Measurements from ENCODE around the gene SPATA45. TPM values are rescaled to one million over a fixed set of nuclear protein-coding genes. Genes with fewer than 3 reads are reported as not detected.

SPATA45 gene
- total and polyA plus RNA-seq, 2 of the 8 experiments (the other 6 are each of a cell fraction or from before 2014, with no cell fraction given): 0.21 to 0.65 TPM

DNA sequence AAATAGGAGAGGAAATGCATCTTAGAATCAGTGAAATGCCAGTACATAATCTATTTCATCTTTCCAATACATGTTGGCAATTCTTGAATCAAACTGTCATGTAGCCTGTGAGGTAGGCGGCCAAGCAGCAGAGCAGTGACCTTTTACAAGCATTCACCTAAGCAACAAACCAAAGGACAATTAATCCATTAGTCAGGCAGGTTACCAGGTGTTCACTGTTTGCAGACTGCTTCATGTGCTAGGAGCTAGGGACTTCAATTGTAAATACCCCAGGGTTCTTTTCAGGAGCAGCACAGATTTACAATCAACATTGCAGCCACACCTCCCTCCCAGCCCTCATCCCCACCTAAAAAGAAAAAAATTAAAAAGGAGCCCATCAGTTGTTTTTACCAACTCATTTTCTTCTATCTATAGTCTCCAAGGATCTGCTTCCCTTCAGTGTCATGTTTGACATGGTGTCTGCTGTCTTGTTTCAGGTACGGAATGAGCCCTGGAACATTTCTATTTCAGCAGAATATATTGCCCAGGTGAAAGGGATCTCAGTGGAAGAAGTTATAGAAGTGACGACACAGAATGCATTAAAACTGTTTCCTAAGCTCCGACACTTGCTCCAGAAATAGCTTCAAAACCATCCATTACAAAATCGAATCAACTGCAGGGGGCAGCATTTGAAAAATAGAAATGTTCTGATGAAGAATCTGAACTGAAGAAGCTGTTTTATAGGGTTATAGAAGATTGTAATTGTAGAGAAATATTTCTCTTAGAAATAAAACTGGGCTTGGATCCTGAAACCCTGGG is 32.7 kb downstream of the SPATA45 start:
- peak; percentile 70 for FAIRE-seq
- no peak overlapping the region for H3K56ac ChIP-seq (replicated peaks; ENCODE audit: insufficient read length, low read depth, low read length)

More for the DNA sequence above, 32.7 kb downstream of the SPATA45 start:
- Histone ChIP-seq H3K27ac (ENCODE audit: low read depth, low read length) (no peak overlapping the region), H3K9ac (replicated peaks in 1 of 4; ENCODE audit: extremely low read depth in 1 of 4, low read depth in 3 of 4, low read length in 3 of 4) (no peak overlapping the region), H4K8ac (ENCODE audit: extremely low read depth, insufficient read depth, low read length) (no peak overlapping the region), H3K79me2 (ENCODE audit: control insufficient read depth in 1 of 2, insufficient read depth in 2 of 2, low read length in 2 of 2) (no peaks in the 10 kb centered on the region), H2BK120ac (replicated peaks; ENCODE audit: low read depth, low read length) (no peak overlapping the region), H3K23me2 (ENCODE audit: low read depth, low read length) (no peaks in the 10 kb centered on the region), H3K14ac (ENCODE audit: insufficient read length) (no peak overlapping the region), H3K18ac (ENCODE audit: extremely low read depth, low read length) (no peak overlapping the region), H2BK12ac (ENCODE audit: low read depth, low read length) (no peak overlapping the region), H3K23ac (ENCODE audit: insufficient read length) (no peak overlapping the region), H2BK15ac (ENCODE audit: low read length) (no peak overlapping the region), H3K79me1 (ENCODE audit: low read depth, low read length) (no peaks in the 10 kb centered on the region), H3K27me3 (replicated peaks in 1 of 4; ENCODE audit: control insufficient read depth in 3 of 4, extremely low read depth in 1 of 4, insufficient read depth in 3 of 4, low read length in 3 of 4) (no peaks in the 10 kb centered on the region), H2AK5ac (ENCODE audit: low read depth, low read length) (no peak overlapping the region), H3K4ac (replicated peaks; ENCODE audit: insufficient read length, low read depth, low read length) (no peak overlapping the region), H3K9me3 (ENCODE audit: insufficient read depth in 2 of 2, low read depth in 1 of 2, low read length in 1 of 2) (no peaks in the 10 kb centered on the region), H2BK20ac (ENCODE audit: low read length) (no peak overlapping the region), H2AFZ (ENCODE audit: low read length) (no peak overlapping the region), H4K20me1 (replicated peaks in 1 of 2; ENCODE audit: control insufficient read depth in 1 of 2, insufficient read depth in 2 of 2, low read length in 2 of 2) (no peaks in the 10 kb centered on the region), H3K4me2 (ENCODE audit: insufficient read depth in 1 of 2, low read depth in 2 of 2, low read length in 2 of 2) (no peak overlapping the region), H3K4me1 (replicated peaks in 1 of 4; ENCODE audit: control insufficient read depth in 3 of 4, insufficient read depth in 4 of 4, low read length in 3 of 4) (no peaks in the 10 kb centered on the region; a peak in 1 of 7 replicates), H3K36me3 (ENCODE audit: control insufficient read depth in 2 of 4, insufficient read depth in 4 of 4, low read length in 3 of 4) (no peaks in the 10 kb centered on the region; a peak in 1 of 8 replicates), H3K4me3 (ENCODE audit: extremely low read depth in 1 of 4, insufficient read depth in 2 of 4, low read depth in 3 of 4, low read length in 4 of 4) (no peak overlapping the region), H2BK5ac (ENCODE audit: low read depth, low read length) (no peak overlapping the region), H4K91ac (replicated peaks; ENCODE audit: insufficient read length, low read length) (no peak overlapping the region), H4K5ac (ENCODE audit: insufficient read length, low read depth, low read length) (no peak overlapping the region)
- TF ChIP-seq CHD2 (IDR thresholded peaks at IDR 0.05; ENCODE audit: low read length): no peak
- peak in 1 of 3 experiments; percentile 30; a peak in 2 of 4 replicates for TF ChIP-seq CTCF (IDR thresholded peaks at IDR 0.05; ENCODE audit: control extremely low read depth in 1 of 3, insufficient read depth in 1 of 3, low read depth in 1 of 3, low read length in 3 of 3)
- TF ChIP-seq RAD21 (IDR thresholded peaks at IDR 0.05 in 1 of 2, conservative IDR thresholded peaks at IDR 0.05 in 1 of 2; ENCODE audit: low read depth in 2 of 2, low read length in 2 of 2): peak; percentile 33 to 44; a peak in 3 of 4 replicates
- WGBS, 2 experiments (ENCODE audit: extremely low coverage in 1 of 2, insufficient coverage in 1 of 2, insufficient read length in 1 of 2, insufficient replicate concordance in 2 of 2, low coverage in 1 of 2, low lambda C conversion rate in 2 of 2, missing lambda C conversion rate in 1 of 2): 73% methylated on average over 5 of the region's 5 CpGs; no CpG with 5 or more reads in 1 of the 2 experiments
- ChIA-PET CTCF (ENCODE audit: partially characterized antibody) (interaction anchor here (0.8 to 2.0 kb wide), 31 partner anchors 9 to 359 kb away, joined by 3 to 18 read pairs (median 4); partner anchors contain the start of genes FLVCR1, NSL1, SPATA45 and TATDN3), POLR2A (ENCODE audit: partially characterized antibody) (interaction anchor here (0.9 to 1.4 kb wide), 6 partner anchors 9 to 56 kb away, joined by 3 to 4 read pairs (median 4); partner anchors contain the start of gene FLVCR1)
- DNase-seq (ENCODE audit: low read depth in 1 of 2, low spot score in 2 of 2): no peak

Measured in H1 (cell line).